HG03469 (cell line): ENCODE results near the gene MCL1.
"Not testable (repeated sequence)": the region's sequence is repeated elsewhere in the genome, so short reads cannot be mapped to it uniquely, and the experiment has no call there.

Source experiments
- ATAC-seq: cut with Tn5 transposase; IDR thresholded peaks from one replicate; pipeline ENCODE4 v1.9.1; 2021; ENCODE audit warnings: mild to moderate bottlenecking, moderate library complexity, moderate number of reproducible peaks; ENCODE audit not compliant: unreplicated experiment

Gene MCL1

GRCh38 chr1:150573648-150574071 lies 5.8 kb downstream of the MCL1 start:
- ATAC-seq: not testable (repeated sequence)

GRCh38 chr1:150572918-150573647 lies 6.3 kb downstream of the MCL1 start:
- ATAC-seq: no peak

- no peak for ATAC-seq
These were observed 10.8 kb downstream of the MCL1 start for GRCh38 chr1:150568594-150568966.

DNA sequence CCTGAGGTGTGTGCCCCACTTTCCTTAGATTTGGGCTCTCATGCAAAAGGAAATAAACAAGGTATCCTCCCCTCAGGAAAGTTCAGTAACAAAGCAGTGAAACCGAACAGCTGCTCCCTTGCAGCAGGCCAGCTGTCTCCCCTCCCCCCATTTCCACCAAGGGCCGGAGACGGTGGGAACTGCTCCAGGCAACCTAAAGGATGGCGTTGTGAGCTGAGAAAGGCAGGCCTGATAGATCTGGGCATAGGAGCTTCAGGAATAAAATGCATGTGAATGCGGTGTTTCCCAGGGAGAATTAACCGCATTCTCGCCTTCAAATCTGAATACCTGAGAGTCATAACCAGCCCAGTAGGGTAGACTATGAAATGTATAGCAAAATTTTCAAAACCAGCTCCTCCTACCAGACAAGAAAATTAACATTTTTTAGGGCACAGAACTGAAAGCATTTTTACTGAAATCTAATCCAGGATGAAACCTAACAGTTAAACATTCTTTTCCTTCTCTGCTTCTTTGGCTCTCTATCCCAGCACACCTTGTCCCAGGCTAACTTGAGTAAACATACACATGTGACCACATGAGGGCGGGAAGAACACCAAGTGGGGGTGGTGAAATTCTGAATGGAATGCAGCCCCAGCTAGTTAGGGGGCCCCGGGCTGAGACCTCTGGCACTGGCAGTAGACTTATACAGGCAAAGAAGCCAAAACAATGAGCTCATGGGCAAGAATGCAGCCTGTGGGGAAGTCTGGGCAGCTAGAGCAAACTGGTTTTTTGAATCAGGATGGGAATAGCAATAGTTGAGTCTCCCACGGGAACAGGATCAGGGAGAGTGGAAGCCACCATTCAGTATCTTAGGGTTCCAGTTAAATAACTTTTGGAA lies 11.5 kb downstream of the MCL1 start:
- ATAC-seq: no peak

- ATAC-seq: no peak
These were observed 12.1 kb downstream of the MCL1 start for GRCh38 chr1:150567341-150567716.

GRCh38 chr1:150566589-150567340 lies 12.6 kb downstream of the MCL1 start:
- no peak for ATAC-seq

- not testable (repeated sequence) for ATAC-seq
These were observed 14.0 kb downstream of the MCL1 start for GRCh38 chr1:150565240-150565991.

DNA sequence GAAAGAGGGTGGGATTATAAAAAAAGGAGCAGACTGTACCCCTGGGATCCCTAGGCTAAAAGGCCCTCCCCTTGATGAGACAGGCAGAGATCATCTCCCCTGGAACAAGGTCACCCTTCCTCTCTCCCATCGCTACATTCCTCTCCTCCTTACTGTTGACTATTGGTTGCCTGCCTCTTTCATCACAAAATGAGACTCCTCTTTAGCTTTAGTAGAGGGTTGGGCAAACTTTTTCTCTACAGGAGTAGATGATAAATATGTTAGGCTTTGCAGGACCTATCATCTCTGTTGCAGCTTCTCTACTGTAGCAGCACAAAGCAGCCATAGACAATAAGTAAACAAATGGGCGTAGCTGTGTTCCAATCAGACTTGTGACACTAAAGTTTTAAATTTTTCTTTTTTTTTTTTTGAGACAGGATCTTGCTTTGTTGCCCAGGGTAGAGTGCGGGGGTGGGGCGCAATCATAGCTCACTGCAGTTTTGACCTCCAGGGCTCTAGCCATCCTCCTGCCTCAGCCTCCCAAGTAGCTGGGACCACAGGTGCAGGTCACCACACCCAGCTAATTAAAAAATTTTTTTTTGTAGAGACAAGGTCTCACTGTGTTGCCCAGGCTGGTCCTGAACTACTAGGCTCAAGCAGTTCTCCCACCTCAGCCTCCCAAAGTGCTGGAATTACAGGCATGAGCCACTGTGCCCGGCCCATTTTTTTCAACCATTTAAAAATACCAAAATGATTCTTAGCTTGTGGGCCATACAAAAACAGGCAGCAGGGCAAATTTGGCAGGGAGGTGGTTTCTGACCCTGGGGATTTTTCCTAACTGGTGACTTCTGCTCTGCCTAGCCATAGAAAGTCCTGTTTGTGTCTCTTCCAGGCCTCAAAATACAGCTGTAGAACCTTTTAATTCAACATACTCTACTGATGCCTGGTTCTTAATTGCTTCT lies 15.1 kb downstream of the MCL1 start:
- no peak for ATAC-seq

DNA sequence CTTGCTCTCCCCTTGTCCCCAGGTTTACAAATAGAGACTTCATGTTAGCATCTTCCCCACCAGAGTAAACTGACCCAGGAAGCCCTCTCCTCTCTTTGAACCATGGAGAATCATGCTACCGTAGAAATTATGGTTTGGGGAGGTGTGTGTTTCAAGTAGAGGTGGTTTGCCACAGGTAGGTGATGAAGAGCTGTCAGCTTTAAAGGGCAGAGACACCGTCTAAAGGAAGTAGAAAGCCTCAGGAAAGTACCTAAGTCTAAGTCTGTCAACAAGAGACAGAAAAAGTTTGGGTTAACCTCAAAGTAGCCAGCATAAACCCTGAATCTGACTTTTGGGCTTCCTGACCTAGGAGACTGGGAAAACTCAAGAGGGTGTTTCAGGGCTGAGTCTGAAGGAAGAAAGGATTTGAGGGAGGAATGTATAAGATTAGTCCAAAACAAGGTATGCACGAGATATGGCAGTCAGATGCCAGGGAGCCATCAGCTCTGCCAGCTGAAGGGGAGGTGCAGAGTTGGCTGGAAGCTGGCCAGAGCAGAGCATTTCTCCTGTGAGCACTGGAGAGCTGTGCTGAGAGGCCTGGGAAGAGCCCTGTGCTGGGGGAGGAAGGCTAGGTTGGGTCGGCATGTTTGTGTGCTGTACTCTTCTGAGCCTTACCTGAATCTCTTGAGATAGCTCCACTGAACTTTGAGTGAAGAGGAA lies 15.9 kb downstream of the MCL1 start:
- no peak for ATAC-seq

- no peak for ATAC-seq
These were observed 16.7 kb downstream of the MCL1 start for GRCh38 chr1:150562446-150563339.

- ATAC-seq: no peak
These were observed 17.4 kb downstream of the MCL1 start for GRCh38 chr1:150561974-150562445.

GRCh38 chr1:150561254-150561973 lies 18.0 kb downstream of the MCL1 start:
- ATAC-seq: no peak

DNA sequence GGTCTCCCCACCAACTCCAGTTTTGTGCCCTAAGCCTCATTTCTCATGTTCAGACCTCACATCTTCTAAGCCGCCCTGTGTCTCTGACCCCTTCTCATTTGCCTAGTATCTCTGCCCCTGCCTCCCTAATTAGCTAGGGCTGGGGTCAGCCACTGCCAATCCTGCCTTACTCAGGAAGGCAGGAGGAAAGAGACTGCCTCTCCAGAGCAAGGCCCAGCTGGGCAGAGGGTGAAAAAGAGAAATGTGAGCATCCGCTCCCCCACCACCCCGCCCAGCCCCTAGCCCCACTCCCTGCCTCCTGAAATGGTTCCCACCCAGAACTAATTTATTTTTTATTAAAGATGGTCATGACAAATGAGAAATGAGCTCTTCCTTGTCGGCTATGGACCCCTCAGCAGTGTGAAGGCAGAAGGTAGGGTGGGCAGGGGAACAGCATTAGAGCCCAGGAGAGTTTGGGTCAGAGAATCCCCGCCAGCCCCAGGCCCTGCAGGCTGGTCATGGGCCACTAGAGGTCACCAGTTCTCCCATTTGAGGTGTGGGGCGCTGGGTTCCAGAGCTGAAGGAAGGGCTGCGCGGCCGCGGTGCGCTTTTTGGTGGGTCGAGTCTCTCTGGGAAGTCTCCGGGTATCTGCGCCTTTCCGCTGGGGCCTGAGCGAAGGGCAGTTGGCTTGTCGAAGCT lies 18.7 kb downstream of the MCL1 start:
- ATAC-seq: no peak

DNA sequence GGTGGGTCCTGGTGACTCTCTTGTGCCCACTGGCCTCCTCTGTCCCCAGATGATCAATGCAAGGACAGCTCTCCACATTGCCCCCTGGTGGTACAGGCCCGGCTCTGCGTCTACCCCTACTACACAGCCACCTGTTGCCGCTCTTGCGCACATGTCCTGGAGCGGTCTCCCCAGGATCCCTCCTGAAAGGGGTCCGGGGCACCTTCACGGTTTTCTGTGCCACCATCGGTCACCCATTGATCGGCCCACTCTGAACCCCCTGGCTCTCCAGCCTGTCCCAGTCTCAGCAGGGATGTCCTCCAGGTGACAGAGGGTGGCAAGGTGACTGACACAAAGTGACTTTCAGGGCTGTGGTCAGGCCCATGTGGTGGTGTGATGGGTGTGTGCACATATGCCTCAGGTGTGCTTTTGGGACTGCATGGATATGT lies 19.4 kb downstream of the MCL1 start:
- no peak for ATAC-seq

- ATAC-seq: no peak
These were observed 19.8 kb downstream of the MCL1 start for GRCh38 chr1:150559656-150560010.

- no peak for ATAC-seq
These were observed 20.4 kb downstream of the MCL1 start for GRCh38 chr1:150558761-150559655.
